HEK293 (cell line): ENCODE measurements around the gene AKAP8L.
"Not testable (repeated sequence)": the region's sequence is repeated elsewhere in the genome, so short reads cannot be mapped to it uniquely, and the experiment has no call there.

Experiments used
- CTCF ChIA-PET: fragments of 350-600 bp; formaldehyde crosslinking; extraction: SDS; loops from one replicate; lab custom pipeline; 2021; ENCODE audit warnings: antibody characterized with exemption; lab: Yijun Ruan, JAX
- POLR2A ChIA-PET: fragments of 300-600 bp; formaldehyde crosslinking; extraction: SDS; loops from one replicate; lab custom pipeline; 2020; ENCODE audit warnings: antibody characterized with exemption, inconsistent platforms; lab: Yijun Ruan, JAX
- H3K27ac ChIP-seq: fragments of 200-500 bp; sonication (Bioruptor generic); 2 replicates; pipeline ENCODE4 v1.5.1; 2014; ENCODE audit warnings: low read depth, low read length, control low read depth, inconsistent platforms; ENCODE audit errors: extremely low read depth
- H3K36me3 ChIP-seq, 2 experiments: fragments of 200-500 bp in 1 of 2; sonication (Bioruptor generic) in 1 of 2; 1 replicate in 1 of 2; 2 replicates in 1 of 2; pipeline ENCODE4 v1.5.1; 2014 to 2017; ENCODE audit warnings: inconsistent platforms in 2 of 2, low read length in 2 of 2; ENCODE audit not compliant: control insufficient read depth in 2 of 2, insufficient read depth in 1 of 2
- H3K4me1 ChIP-seq: fragments of 200-500 bp; sonication (Bioruptor generic); 2 replicates; pipeline ENCODE4 v1.5.1; 2014; ENCODE audit warnings: mild to moderate bottlenecking, low read length, inconsistent platforms; ENCODE audit not compliant: control insufficient read depth, insufficient read depth
- H3K4me3 ChIP-seq: 2 replicates; pipeline ENCODE4 v1.5.1; 2011; ENCODE audit warnings: low read depth, mild to moderate bottlenecking, control low read depth, low read length, moderate library complexity
- H3K9me3 ChIP-seq: fragments of 200-500 bp; sonication (Bioruptor generic); 2 replicates; pipeline ENCODE4 v1.5.1; 2014; ENCODE audit warnings: low read depth, low read length, inconsistent platforms; ENCODE audit not compliant: control insufficient read depth, insufficient read depth
- BCL6B ChIP-seq: fragments of 450-650 bp; formaldehyde crosslinking; IDR thresholded peaks from 2 replicates; pipeline ENCODE4 v1.5.1; 2017; ENCODE audit warnings: missing biosample characterization, missing genetic modification characterization
- KLF8 ChIP-seq: fragments of 450-650 bp; formaldehyde crosslinking; IDR thresholded peaks from 2 replicates; pipeline ENCODE4 v1.5.1; 2016; ENCODE audit warnings: missing biosample characterization, missing genetic modification characterization
- PRDM2 ChIP-seq: fragments of 450-650 bp; formaldehyde crosslinking; IDR thresholded peaks from 2 replicates; pipeline ENCODE4 v1.5.1; 2016; ENCODE audit warnings: missing biosample characterization, missing genetic modification characterization, borderline replicate concordance
- ZNF138 ChIP-seq: fragments of 450-650 bp; formaldehyde crosslinking; IDR thresholded peaks from 2 replicates; pipeline ENCODE4 v1.5.1; 2016; ENCODE audit warnings: missing biosample characterization, missing genetic modification characterization, borderline replicate concordance
- ZNF239 ChIP-seq: fragments of 450-650 bp; formaldehyde crosslinking; IDR thresholded peaks from 2 replicates; pipeline ENCODE4 v1.5.1; 2016; ENCODE audit warnings: missing biosample characterization, missing genetic modification characterization
- ZNF280D ChIP-seq: fragments of 450-650 bp; formaldehyde crosslinking; IDR thresholded peaks from 2 replicates; pipeline ENCODE4 v1.5.1; 2016; ENCODE audit warnings: missing biosample characterization, missing genetic modification characterization
- ZNF37A ChIP-seq: fragments of 450-650 bp; IDR thresholded peaks from 2 replicates; pipeline ENCODE4 v1.5.1; 2018; ENCODE audit warnings: missing biosample characterization, missing genetic modification characterization
- ZNF488 ChIP-seq: fragments of 450-650 bp; formaldehyde crosslinking; IDR thresholded peaks from 2 replicates; pipeline ENCODE4 v1.5.1; 2016; ENCODE audit warnings: missing biosample characterization, missing genetic modification characterization
- ZNF654 ChIP-seq: fragments of 450-650 bp; formaldehyde crosslinking; IDR thresholded peaks from 2 replicates; pipeline ENCODE4 v1.5.1; 2016; ENCODE audit warnings: low read depth, missing biosample characterization, missing genetic modification characterization
- ZNF658 ChIP-seq: fragments of 450-650 bp; formaldehyde crosslinking; IDR thresholded peaks from 2 replicates; pipeline ENCODE4; 2016; ENCODE audit warnings: missing biosample characterization, missing genetic modification characterization
- ZNF704 ChIP-seq: fragments of 450-650 bp; formaldehyde crosslinking; IDR thresholded peaks from 2 replicates; pipeline ENCODE4 v1.5.1; 2016; ENCODE audit warnings: missing biosample characterization, missing genetic modification characterization
- ZNF776 ChIP-seq: fragments of 450-650 bp; formaldehyde crosslinking; IDR thresholded peaks from 2 replicates; pipeline ENCODE4 v1.5.0; 2017; ENCODE audit warnings: missing biosample characterization, missing genetic modification characterization, borderline replicate concordance
- ZNF837 ChIP-seq: fragments of 450-650 bp; formaldehyde crosslinking; IDR thresholded peaks from 2 replicates; pipeline ENCODE4 v1.5.1; 2016; ENCODE audit warnings: missing biosample characterization, missing genetic modification characterization
- ZSCAN16 ChIP-seq: fragments of 450-650 bp; formaldehyde crosslinking; IDR thresholded peaks from 2 replicates; pipeline ENCODE4 v1.5.1; 2016; ENCODE audit warnings: missing biosample characterization, missing genetic modification characterization

AKAP8L gene

GRCh38 chr19:15354566-15355296, 64.1 kb downstream of the AKAP8L start (continued):
- TF ChIP-seq ZNF280D (tag by site-specific recombination) (no peak), ZNF658 (no peak)
- TF ChIP-seq, all 188 proteins: peak for 0

- Histone ChIP-seq H3K4me3 (no peak overlapping the region), H3K36me3 (peaks cover 38 to 44% of the 10 kb centered on the region in 2 experiments), H3K9me3 (no peaks in the 10 kb centered on the region), H3K4me1 (no peaks in the 10 kb centered on the region), H3K27ac (no peak overlapping the region)
- ChIA-PET POLR2A (interaction anchor here (0.6 to 1.0 kb wide), 3 partner anchors 20 to 241 kb away, joined by 3 to 4 read pairs (median 3); partner anchors contain the start of gene AKAP8), CTCF (interaction anchor here (0.7 to 1.1 kb wide), 2 partner anchors 65 to 68 kb away, joined by 4 read pairs; partner anchors contain the start of gene AKAP8L)
- TF ChIP-seq ZNF488 (no peak), KLF8 (tag by site-specific recombination) (no peak), ZNF837 (tag by site-specific recombination) (no peak), BCL6B (tag by site-specific recombination) (no peak), ZNF776 (tag by site-specific recombination) (no peak), ZNF654 (no peak), ZNF37A (tag by site-specific recombination) (no peak), ZNF704 (tag by site-specific recombination) (no peak), ZNF239 (no peak), PRDM2 (tag by site-specific recombination) (no peak), ZNF138 (tag by site-specific recombination) (no peak), ZSCAN16 (tag by site-specific recombination) (no peak)
Observed at GRCh38 chr19:15353908-15354307, 64.9 kb downstream of the AKAP8L start.

- POLR2A ChIA-PET, result interaction anchor here (1.3 kb wide), 1 partner anchor 67 kb away, joined by 3 read pairs; no protein-coding TSS in a partner anchor
- peaks cover 26 to 30% of the 10 kb centered on the region in 2 experiments for H3K36me3 ChIP-seq
- H3K4me3 ChIP-seq, H3K4me1 ChIP-seq, H3K27ac ChIP-seq, H3K9me3 ChIP-seq: not testable (repeated sequence)
- CTCF ChIA-PET, result interaction anchor here (1.4 kb wide), 1 partner anchor 203 kb away, joined by 3 read pairs; no protein-coding TSS in a partner anchor
Observed at GRCh38 chr19:15352535-15352934, 66.3 kb downstream of the AKAP8L start.
